AG04450 (cell line): ENCODE results near the gene C1QTNF8. TPM values are rescaled to one million over a fixed set of nuclear protein-coding genes. Genes with fewer than 3 reads are reported as not detected.

Source experiments
- CTCF ChIA-PET: fragments of 300-600, 350-600 bp; formaldehyde crosslinking; extraction: SDS; loops from one replicate; lab custom pipeline; 2022; ENCODE audit warnings: antibody characterized with exemption, inconsistent platforms; lab: Charles Lee
- POLR2A ChIA-PET: fragments of 350-600 bp; formaldehyde crosslinking; extraction: SDS; loops from one replicate; lab custom pipeline; 2021; ENCODE audit warnings: antibody characterized with exemption, inconsistent platforms; lab: Yijun Ruan, JAX
- DNase-seq: peaks from one replicate; pipeline ENCODE4 v3.0.0-alpha.2; 2011; ENCODE audit warnings: low read depth, low spot score
- H3K27ac ChIP-seq: one replicate; pipeline ENCODE4 v1.5.1; 2012; ENCODE audit warnings: low read depth, low read length, control low read depth
- H3K27me3 ChIP-seq: one replicate; pipeline ENCODE4 v1.6.0; 2012; ENCODE audit warnings: low read length; ENCODE audit not compliant: control insufficient read depth, insufficient read depth
- H3K4me3 ChIP-seq: 2 replicates; pipeline ENCODE4 v1.5.1; 2011; ENCODE audit warnings: mild to moderate bottlenecking, low read depth, low read length, control low read depth
- H3K9me3 ChIP-seq: 2 replicates; pipeline ENCODE4 v1.5.1; 2012; ENCODE audit warnings: low read length; ENCODE audit not compliant: control insufficient read depth, insufficient read depth
- polyA plus RNA-seq: library from polyadenylated mRNA; depleted of rRNA; stranded (reverse); fragments of >200 nt; gene quantifications from 2 replicates; pipeline ENCODE4 v1.2.3, GENCODE V29; 2011
- TF ChIP-seq, protein P1 (sequence below): IDR thresholded peaks from 2 replicates; pipeline ENCODE4 v1.5.1; 2011; ENCODE audit warnings: low read depth, low read length, control low read depth, inconsistent platforms

The C1QTNF8 gene
- polyA plus RNA-seq, 1 experiment = not detected

DNA sequence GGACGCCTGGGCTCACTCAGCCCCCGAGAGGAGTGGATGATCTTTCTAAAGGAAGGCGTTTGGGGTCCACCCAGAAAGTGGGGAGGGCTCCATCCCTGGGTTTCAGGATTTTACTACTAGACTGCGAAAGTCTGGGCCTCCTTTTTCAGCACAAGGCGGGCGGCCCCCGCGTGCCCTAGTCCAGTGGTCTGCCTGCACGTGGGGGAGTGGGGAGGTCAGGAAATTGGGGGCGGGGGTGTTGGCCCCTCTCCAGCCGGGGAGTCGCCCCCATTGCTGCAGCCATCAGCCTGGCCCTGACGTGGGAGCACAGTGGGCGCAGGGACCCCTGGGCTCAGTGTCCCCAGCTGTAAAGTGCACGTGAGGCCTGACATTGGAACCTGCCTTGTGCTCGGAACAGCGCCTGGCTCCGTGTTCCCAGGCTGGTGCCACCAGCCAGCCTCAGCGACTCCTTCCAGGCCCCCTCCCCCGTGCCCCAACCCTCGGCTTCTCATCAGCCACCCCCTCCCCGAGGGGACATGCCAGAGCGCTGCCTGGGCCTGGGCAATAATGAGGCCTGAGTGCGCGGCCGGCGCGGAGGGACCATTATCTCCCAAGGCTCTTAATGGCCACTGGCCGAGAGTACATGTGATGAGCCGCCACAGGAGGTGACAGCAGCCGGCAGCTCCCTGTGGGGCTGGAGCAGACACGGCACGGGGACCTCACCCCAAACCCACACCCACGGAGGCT is 2.4 kb upstream of the C1QTNF8 start:
- Histone ChIP-seq H3K9me3 (no peaks in the 10 kb centered on the region; the same call in 1 of the 2 replicates), H3K27ac (no peak overlapping the region), H3K4me3 (no peak overlapping the region), H3K27me3 (no peaks in the 10 kb centered on the region)
- ChIA-PET POLR2A (no interaction called here), CTCF (no interaction called here)
- TF ChIP-seq, protein P1, sequence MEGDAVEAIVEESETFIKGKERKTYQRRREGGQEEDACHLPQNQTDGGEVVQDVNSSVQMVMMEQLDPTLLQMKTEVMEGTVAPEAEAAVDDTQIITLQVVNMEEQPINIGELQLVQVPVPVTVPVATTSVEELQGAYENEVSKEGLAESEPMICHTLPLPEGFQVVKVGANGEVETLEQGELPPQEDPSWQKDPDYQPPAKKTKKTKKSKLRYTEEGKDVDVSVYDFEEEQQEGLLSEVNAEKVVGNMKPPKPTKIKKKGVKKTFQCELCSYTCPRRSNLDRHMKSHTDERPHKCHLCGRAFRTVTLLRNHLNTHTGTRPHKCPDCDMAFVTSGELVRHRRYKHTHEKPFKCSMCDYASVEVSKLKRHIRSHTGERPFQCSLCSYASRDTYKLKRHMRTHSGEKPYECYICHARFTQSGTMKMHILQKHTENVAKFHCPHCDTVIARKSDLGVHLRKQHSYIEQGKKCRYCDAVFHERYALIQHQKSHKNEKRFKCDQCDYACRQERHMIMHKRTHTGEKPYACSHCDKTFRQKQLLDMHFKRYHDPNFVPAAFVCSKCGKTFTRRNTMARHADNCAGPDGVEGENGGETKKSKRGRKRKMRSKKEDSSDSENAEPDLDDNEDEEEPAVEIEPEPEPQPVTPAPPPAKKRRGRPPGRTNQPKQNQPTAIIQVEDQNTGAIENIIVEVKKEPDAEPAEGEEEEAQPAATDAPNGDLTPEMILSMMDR = no peak
- DNase-seq = no peak

DNA sequence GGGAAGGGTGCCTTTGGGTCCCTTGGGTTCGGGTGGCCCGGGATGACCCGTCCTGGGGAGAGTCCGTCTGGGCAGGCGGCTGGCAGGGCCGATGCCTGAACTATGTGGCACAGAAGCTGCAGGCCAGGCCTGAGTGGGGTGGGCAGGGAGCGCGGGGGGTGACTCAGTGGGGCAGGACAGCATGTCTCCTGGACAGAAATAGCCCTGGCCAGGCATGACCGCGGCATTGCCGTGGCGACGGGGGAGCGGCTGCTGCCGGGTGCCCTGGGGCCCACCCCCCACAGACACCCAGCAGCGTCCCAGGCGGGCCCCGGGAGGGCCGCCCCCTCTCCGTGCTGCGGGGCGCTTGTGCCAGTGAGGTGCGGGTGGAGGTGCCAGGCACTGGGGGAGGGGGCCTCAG is 1.8 kb upstream of the C1QTNF8 start:
- no peak for DNase-seq

DNA sequence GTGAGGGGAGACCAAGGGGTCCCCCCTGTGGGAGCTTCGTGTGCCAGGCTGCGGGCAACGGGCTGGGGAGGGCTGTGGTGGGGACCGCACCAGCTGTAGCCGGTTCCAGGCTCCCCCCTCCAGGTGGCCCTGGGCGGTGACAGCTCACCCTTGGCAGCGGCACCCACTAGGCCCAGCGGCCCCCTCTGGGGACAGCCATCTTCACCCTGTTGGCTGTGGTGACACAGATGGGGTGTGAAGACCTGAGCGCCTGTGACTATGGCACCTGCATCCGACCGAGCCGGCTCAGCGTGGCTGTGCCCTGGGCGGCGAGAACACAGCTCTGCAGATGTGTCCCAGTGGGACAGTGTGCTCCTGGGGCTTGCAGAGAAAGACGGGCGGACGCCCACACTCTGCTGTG is 1.1 kb upstream of the C1QTNF8 start:
- POLR2A ChIA-PET = no interaction called here
- CTCF ChIA-PET = no interaction called here
- no peak for DNase-seq
- no peak overlapping the region for H3K27ac ChIP-seq
- TF ChIP-seq, protein P1 = no peak
- H3K9me3 ChIP-seq = peaks cover under 1% of the 10 kb centered on the region; the same call in 1 of the 2 replicates
- H3K27me3 ChIP-seq = no peaks in the 10 kb centered on the region
- no peak overlapping the region for H3K4me3 ChIP-seq

More for the DNA sequence above, 1.8 kb upstream of the C1QTNF8 start:
- TF ChIP-seq, protein P1 = no peak
- H3K27ac ChIP-seq = no peak overlapping the region
- ChIA-PET POLR2A (no interaction called here), CTCF (no interaction called here)
- H3K9me3 ChIP-seq = no peaks in the 10 kb centered on the region; the same call in 1 of the 2 replicates
- no peaks in the 10 kb centered on the region for H3K27me3 ChIP-seq
- H3K4me3 ChIP-seq = no peak overlapping the region

- TF ChIP-seq, protein P1 = no peak
- no peaks in the 10 kb centered on the region for H3K27me3 ChIP-seq
- H3K9me3 ChIP-seq = peaks cover 11% of the 10 kb centered on the region; the same call in 1 of the 2 replicates
- no peak overlapping the region for H3K4me3 ChIP-seq
- POLR2A ChIA-PET = no interaction called here
- CTCF ChIA-PET = no interaction called here
- DNase-seq = no peak
- H3K27ac ChIP-seq = no peak overlapping the region
Observed at GRCh38 chr16:1095450-1096168, 435 bp downstream of the C1QTNF8 start.
